Epidermal melanocyte (primary cell): ENCODE measurements around the gene APOC1.
"Not testable (repeated sequence)": the region's sequence is repeated elsewhere in the genome, so short reads cannot be mapped to it uniquely, and the experiment has no call there.

Experiments
- DNase-seq: peaks from one replicate; pipeline ENCODE4 v3.0.0; 2011; ENCODE audit warnings: low spot score; ENCODE audit not compliant: insufficient read length

The APOC1 gene

DNA sequence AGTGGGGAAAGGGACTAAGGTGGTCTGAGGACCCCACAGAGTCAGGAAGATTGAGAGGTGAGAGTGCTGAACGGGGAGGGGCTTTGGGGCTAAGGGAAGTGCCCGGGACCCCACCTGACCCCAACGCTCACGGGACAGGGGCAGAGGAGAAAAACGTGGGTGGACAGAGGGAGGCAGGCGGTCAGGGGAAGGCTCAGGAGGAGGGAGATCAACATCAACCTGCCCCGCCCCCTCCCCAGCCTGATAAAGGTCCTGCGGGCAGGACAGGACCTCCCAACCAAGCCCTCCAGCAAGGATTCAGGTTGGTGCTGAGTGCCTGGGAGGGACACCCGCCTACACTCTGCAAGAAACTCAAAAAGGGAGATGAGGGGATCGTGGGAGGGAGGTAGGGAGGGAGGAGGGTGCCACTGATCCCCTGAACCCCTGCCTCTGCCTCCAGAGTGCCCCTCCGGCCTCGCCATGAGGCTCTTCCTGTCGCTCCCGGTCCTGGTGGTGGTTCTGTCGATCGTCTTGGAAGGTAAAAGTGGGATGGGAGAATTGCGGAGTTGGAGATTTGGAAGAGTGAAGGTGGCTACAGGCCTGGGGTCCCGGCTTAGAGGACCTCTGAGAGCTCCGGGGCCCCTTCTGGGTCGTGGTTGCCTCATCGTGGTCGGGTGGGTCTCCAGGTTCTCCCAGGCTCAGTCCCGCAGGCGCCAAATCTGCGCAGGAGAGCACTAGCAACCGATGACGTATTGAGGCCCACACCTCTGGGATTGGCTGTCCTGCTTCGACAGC is at the start of gene APOC1:
APOC1 (plus strand) TSS at position 176 of the 774 bp plus-strand sequence; CDS start at position 460, 284 bp downstream.
- peak; percentile 98 for DNase-seq

DNA sequence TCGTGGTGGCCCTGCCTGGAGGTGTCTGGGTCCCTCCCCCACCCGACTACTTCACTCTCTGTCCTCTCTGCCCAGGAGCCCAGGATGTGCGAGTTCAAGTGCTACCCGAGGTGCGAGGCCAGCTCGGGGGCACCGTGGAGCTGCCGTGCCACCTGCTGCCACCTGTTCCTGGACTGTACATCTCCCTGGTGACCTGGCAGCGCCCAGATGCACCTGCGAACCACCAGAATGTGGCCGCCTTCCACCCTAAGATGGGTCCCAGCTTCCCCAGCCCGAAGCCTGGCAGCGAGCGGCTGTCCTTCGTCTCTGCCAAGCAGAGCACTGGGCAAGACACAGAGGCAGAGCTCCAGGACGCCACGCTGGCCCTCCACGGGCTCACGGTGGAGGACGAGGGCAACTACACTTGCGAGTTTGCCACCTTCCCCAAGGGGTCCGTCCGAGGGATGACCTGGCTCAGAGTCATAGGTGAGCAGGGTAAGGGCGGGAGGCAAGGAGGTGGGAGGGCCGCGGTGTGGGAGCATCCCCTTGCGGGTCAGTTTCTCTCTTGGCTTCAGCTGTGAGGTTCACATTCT is 49.1 kb upstream of the APOC1 start:
- no peak for DNase-seq

- DNase-seq = no peak
These were observed 47.7 kb upstream of the APOC1 start for GRCh38 chr19:44866664-44867063.

DNA sequence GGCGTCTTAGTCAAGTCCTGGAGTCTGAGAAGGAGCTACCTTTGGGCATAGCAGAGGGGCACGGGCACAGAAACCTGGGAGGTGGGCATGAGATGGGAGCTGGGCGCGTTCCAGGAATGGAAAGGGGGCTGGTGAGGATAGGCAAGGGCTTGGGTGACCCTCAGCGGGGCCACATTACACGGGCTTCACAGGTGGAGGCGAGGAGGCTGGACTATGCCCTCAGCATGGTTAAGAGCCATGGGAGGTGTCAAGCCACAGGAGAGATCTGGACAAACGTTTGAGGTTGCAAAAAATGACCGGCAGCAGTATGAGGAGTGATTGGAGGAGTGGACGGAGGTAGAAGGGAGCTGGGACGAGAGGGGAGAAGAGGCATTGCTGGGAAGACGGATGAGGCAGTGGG is 46.8 kb upstream of the APOC1 start:
- no peak for DNase-seq

DNA sequence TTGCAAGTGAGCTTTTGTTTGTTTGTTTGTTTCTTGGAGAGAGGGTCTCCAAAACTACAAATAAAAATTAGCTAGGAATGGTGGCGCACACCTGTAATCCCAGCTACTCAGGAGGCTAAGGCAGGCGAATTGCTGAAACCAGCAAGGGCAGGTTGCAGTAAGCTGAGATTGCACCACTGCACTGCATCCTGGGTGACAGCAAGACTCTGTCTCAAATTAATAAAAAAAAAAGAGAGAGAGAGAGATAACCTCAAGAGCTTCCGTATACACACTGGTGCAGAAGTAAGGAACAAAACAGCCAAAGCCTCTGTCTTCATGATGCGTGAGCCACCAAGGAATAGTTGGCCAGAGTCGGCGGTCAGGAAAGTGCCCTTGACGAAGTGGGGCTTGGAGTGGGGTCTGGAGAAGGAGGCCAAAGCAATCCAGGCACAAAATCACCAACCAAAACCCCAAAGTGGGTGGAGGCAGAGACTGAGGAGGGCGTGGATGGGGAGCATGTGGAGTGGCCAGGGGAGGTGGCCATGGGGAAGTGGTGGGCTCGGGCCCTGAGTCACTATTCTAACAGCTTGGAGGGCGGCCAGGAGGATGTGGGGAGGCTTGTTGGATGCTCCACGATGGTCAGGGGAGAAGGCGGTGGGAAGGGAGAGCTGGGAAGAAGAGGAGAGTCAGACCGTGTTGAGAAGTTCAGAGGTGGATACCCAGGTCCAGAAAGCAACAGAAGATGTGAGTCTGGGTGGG is 44.5 kb upstream of the APOC1 start:
- no peak for DNase-seq

DNA sequence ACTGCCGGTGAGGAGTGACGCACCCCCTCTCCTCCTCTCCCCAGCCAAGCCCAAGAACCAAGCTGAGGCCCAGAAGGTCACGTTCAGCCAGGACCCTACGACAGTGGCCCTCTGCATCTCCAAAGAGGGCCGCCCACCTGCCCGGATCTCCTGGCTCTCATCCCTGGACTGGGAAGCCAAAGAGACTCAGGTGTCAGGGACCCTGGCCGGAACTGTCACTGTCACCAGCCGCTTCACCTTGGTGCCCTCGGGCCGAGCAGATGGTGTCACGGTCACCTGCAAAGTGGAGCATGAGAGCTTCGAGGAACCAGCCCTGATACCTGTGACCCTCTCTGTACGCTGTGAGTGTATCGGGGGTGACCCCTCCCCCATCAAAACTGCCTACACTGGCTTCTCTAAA is 42.6 kb upstream of the APOC1 start:
- DNase-seq = no peak

GRCh38 chr19:44872661-44873060 is 41.7 kb upstream of the APOC1 start:
- DNase-seq = no peak

DNA sequence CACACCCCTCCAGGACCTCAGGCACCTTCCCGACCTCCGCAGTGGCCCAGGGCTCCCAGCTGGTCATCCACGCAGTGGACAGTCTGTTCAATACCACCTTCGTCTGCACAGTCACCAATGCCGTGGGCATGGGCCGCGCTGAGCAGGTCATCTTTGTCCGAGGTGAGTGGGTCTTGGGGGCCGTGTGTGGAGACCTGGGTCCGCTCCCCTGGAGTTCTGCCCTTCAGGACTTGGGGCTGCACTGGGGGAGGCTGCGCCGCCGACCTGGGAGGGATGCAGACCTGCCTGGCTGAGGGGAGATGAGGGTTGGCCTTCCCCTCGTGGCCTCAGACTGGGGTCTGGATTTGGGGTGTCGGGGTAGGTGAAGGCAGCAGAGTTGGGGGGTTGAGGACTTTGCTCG is 40.1 kb upstream of the APOC1 start:
- DNase-seq = no peak

DNA sequence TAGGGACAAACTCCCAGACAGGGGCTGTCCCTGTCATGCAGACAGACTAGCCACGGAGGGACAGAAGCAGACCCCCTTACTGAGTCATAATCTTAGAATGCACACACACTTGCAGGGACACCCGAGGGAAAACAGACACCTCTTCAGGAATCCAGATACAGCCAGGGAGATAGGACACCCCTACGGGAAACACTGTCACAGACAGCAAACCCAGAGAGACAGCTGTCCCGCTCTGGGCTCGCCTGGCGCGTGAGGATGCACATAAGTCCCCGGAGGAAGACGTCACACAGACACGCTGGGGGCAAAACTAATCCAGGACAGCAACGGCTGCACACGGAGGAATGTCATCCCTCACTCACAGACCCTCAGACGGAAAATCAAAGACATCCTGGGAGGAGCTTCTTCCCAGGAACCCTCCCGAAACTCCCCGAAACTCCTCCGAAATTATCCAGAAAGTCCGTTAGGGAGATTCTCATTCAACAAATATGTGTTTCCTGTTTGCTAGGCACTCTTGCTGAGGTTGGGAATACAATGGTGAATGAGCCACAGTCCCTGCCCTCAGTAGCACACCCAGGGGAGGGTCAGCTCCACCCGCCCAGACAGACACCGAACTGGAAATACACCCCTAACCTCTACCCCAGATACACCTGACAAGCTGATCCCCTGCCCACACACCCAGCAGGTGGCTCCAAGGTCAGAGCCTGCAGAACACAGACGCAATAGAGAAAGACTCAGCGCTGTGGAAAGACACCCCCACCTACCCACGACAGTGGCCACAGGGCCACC is 38.5 kb upstream of the APOC1 start:
- no peak for DNase-seq

DNA sequence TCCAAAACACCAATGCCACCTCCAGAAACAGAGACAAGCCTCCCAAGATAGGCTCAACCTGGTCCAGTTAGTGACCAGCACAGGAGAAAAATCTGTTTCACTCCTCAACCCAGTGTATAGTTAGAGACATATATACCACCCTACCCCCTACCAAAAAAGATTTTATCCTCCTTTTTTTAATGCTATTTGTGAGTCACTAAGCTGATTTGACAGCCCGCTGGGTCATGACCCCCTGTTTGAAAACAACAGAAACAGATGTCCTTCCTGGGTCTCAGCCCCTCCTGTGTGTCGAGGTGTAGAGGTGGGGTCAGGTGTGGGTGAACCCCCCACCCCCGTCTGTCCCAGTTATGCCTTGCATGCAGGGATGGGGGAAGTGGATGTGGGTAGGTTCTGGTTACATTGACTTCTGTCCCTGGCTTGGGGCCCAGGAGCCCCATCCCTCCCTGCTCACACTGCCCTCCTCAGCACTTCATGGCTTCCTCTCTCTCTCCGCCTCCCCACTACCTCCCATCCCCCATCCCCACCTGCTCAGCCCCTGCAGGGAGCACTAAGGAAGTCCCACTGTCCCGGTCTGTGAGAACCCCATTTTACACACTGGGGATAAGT is 37.4 kb upstream of the APOC1 start:
- no peak for DNase-seq

DNA sequence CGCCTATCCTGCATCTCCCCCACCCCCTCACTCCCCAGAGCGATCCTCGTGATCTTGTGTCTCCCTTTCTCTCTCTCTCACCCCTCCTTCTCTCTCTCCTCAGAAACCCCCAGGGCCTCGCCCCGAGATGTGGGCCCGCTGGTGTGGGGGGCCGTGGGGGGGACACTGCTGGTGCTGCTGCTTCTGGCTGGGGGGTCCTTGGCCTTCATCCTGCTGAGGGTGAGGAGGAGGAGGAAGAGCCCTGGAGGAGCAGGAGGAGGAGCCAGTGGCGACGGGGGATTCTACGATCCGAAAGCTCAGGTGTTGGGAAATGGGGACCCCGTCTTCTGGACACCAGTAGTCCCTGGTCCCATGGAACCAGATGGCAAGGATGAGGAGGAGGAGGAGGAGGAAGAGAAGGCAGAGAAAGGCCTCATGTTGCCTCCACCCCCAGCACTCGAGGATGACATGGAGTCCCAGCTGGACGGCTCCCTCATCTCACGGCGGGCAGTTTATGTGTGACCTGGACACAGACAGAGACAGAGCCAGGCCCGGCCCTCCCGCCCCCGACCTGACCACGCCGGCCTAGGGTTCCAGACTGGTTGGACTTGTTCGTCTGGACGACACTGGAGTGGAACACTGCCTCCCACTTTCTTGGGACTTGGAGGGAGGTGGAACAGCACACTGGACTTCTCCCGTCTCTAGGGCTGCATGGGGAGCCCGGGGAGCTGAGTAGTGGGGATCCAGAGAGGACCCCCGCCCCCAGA is 36.1 kb upstream of the APOC1 start:
- no peak for DNase-seq

GRCh38 chr19:44879309-44880065 is 34.9 kb upstream of the APOC1 start:
- no peak for DNase-seq

- no peak for DNase-seq
These were observed 32.3 kb upstream of the APOC1 start for GRCh38 chr19:44882063-44882462.

GRCh38 chr19:44882619-44883397 is 31.6 kb upstream of the APOC1 start:
- DNase-seq = not testable (repeated sequence)

DNA sequence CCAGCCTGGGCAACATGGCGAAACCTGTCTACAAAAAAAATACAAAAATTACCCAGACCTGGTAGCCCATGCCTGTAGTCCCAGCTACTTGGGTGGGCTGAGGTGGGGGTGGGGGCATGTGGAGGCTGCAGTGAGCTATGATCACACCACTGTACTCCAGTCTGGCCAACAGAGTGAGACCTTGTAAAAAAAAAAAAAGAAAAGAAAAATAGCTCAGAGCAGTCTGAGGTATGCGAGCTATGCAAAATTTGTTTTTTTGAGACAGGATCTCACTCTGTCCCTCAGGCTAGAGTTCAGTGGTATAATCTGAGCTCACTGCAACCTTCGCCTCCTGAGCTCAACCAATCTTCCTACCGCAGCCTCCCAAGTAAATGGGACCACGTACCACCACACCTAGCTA is 30.5 kb upstream of the APOC1 start:
- DNase-seq = no peak

DNA sequence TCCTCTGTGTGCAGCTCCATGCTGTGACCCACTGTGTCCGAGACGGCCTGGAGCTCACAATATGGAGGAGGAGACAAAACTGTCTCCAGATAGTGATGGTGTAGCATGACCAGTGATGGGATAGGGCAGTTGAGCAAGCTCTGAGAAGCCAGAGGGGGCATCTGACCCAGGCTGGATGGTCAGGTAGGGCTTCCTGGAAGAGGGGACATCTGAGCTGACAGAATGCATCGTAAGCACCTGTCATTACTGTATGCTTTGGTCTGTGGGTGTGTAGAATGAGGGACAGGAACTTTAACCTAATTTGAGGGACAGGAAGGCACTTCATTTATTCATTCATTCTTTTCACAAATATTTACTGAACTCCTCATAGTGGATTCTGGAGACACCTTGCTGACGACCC is 29.8 kb upstream of the APOC1 start:
- no peak for DNase-seq

- no peak for DNase-seq
These were observed 28.3 kb upstream of the APOC1 start for GRCh38 chr19:44886141-44886540.

- no peak for DNase-seq
These were observed 26.8 kb upstream of the APOC1 start for GRCh38 chr19:44887648-44888047.

- not testable (repeated sequence) for DNase-seq
These were observed 26.1 kb upstream of the APOC1 start for GRCh38 chr19:44888335-44888734.
